ENCODE measurements around the gene CCDC82.

- no peak for TF ChIP-seq YY1 (IDR thresholded peaks at IDR 0.05; ENCODE audit: low read depth)
- no peak for TF ChIP-seq MAX (IDR thresholded peaks at IDR 0.05; ENCODE audit: low read depth)
- TF ChIP-seq REST (IDR thresholded peaks at IDR 0.05; ENCODE audit: low read depth, low read length), result no peak
Measured at GRCh38 chr11:96309016-96309642, 80.6 kb downstream of the CCDC82 start.
